Hematopoietic multipotent progenitor cell treated with erythropoietin and hydrocortisone succinate and interleukin-3 and kit ligand, for 15 days (in vitro differentiated cells): ENCODE measurements around the gene B3GLCT.
"Not testable (repeated sequence)": the region's sequence is repeated elsewhere in the genome, so short reads cannot be mapped to it uniquely, and the experiment has no call there.

Experiments
- DNase-seq: peaks from one replicate; pipeline ENCODE4 v3.0.0-alpha.2; 2015; ENCODE audit warnings: low spot score

B3GLCT gene

DNA sequence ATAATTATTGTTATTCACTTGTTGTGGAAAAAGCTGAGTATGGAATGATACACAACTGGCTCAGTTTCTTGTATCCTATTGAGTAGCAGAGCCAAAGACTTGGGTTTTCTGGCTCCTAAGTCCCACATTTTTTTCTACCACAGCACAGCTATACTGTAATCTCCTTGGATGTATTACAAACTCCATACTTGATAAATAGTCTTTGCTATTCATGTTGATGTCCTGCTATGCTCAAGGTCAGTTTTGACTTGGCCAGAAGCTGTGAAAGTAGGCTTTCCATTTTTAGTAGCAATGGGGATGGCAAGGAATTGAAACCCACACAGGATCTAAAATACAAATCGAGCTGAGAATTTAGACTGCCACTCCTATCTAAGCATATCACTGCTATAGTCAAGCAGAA, 79.1 kb downstream of the B3GLCT start:
- no peak for DNase-seq

DNA sequence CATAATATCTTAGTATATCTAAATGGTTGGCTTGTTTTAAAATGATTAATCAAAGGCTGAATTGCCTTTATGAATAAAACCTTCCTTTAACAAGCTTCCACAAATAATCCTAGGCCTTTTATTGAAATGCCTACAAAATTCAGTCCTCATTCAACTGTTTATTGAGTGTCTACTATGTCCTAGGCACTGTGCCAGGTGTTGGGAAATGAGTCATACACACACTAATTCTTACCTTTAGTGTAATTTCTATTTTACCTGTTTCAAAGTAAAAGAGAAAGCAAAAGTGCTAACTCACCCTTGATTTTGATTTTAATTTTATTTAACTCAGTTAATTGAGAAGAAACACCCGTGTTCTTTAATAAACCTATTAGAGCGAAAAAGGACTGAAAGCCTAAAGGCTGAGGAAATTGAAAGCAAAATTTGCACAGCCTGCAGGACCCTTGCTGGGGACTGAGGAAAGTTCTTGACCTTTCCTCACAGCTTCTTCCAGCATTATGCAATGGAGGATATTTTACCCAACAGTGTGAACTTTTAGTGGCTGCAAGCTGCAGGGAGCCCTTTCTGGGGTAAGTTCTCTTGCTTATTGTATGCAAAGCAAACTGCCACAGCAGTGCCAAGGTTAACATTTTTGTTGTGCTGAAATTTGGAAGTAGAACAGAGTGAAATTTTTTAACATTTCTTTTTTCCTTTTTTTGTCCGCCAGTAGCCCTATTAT, 83.1 kb downstream of the B3GLCT start:
- no peak for DNase-seq

DNA sequence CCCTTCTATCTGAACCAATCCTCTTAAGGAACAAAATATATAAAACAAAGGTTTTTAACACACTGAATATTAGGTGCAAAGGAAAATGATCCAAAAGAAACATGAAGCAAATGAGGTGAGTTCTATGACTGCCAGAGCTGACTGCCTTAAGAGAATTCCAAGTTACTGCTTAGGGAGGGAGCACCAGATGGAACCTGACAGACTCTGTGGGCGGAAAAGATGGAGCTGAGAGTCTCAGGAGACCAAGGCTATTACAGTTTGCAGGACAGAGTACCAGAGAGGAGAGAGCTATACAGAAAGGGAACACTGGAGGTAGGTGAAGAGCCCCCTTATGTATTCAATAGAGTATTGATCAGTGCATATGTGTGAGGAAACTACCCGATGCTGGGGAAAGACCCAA, 87.2 kb downstream of the B3GLCT start:
- DNase-seq, result no peak

DNA sequence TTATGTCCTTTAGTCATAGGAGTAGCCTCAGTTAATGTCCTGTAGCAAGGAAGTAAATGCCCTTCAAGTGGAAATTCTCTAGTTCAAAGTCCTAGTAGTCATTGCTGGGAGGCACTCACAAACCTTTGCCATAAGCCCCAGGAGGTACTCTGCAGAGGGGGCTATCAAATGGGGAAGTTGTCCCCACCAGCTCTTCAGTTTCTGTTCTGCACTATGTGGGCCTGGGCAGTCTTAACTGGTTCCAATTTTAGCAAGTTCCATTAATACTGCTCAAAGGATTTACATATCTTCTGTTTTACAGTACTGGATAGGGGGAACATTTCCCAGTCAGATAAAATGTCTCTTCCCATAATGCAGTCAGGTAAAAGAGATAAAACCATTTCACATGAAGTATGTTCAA, 101.3 kb downstream of the B3GLCT start:
- DNase-seq, result no peak

DNA sequence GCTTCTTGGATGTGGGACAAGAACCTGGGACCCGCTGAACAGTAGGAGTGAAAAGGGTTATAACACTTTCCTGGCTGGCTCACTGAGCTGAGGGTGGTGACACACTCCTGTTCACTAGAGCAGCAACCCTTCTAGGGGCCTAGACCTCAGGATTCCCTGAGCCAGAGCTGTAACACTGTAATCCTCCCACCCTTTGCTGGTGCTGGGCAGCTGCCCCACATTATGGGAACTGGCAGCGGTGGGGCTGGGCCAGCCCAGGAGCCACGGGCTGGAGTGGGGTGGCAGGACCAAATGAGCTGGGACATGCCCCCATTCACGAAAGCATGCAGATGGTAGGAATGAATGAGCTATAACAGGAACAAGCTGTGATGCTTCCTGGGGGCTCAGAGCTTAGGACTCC, 110.6 kb downstream of the B3GLCT start:
- DNase-seq, result no peak

DNA sequence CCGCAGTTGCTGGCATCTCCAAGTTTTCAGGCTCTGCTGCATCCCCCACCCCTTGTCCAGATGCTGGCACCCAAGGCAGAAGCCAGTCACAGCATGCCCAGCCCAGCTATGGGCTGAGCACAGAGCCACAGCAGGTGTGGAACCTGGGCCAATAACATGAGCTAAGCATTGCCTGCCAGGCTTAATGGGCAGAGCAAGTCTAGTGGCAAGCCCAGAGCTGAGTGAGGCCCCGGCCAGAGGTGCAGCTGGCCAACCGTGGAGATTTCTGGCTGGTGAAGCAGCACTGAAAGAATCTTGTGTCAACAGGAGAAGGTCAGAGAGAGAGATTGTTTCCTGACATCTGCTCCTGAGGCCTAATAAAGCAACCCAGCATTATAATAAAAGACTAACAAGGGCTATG, 111.0 kb downstream of the B3GLCT start:
- DNase-seq, result no peak

DNA sequence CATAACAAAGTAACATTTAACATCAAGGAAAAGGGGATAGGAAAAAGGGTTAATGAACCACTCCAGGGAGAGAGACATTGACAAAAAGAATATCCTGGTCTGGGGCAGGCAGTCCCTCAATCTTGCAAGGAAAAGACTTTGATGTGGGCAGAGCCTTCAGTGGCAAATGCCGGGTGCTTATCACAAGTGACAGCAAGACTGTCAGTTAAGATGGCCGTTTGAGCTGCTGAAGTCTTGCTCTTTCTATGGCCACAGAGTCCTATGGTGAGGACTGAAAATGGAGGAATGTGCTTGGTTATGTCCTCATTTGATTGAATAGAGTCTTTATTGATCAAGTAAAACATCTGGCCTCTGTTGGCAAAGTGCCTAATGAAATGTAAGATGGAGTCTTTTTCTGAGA, 112.1 kb downstream of the B3GLCT start:
- peak; percentile 40 for DNase-seq

DNA sequence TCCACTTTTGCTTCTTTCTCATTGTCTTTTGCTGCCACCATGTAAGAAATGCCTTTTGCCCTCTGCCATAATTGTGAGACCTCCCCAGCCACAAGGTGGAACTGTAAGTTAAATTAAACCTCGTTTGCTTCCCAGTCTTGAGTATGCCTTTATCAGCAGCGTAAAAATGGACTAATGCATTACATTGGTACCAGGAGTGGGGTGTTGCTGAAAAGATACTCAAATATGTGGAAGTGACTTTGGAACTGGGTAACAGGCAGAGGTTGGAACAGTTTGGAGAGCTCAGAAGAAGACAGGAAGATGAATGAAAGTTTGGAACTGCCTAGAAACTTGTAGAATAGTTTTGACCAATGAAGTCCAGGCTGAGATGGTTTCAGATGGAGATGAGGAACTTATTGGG, 115.2 kb downstream of the B3GLCT start:
- DNase-seq, result no peak

DNA sequence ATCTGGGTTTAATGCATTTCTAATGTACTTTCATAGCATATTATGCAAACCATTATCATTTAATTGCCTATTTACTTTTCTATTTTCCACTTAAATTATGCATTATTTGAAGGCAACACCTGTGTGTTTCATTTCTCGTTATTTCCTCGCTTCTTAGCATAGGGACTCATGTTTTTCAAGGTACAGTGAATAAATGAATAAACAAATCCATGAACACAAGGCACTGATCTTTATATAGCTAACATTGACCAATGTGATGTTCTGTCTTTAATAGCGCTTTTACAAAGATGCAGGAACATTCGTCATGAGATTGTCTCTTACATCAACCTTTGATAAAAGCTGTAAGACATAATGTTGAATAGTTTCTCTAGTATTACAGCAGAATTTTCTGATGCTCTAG, 121.2 kb downstream of the B3GLCT start:
- no peak for DNase-seq

DNA sequence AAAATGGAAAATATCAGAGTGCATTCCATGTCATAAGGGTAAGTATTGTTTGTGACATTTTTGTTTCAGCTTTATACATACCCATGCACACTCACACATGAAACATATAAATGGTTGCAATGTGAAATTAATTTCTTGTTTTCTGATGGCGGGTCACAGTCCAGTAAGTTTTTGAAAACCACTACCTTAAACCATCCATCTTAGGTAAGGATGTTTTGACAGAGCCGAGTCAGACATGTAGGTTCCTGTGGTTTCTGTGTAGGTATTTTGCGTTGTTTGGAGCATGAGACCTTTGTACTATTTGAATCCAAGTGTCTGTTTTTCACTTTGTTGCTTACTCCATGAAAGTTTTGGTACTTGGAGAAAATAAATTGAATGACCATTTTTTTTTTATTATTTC, 121.7 kb downstream of the B3GLCT start:
- no peak for DNase-seq

DNA sequence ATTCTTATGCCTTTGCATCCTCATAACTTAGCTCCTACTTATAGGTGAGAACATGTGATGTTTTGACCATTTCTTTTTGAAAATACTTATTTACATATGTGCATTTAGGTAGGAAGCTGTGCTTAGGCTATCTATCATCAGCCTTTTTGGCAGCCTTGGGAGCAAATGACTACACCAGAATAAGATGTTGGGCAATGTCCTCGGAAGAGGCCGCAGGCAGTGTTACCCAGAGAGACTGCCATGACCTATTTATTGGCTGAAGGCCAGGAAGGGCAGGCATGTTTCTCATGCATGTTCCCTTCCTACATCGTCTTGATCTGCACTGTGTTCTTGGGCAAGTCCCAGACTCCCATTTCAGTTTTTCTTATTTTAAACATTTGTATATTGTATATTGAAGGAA, 122.3 kb downstream of the B3GLCT start:
- DNase-seq, result peak; percentile 4

DNA sequence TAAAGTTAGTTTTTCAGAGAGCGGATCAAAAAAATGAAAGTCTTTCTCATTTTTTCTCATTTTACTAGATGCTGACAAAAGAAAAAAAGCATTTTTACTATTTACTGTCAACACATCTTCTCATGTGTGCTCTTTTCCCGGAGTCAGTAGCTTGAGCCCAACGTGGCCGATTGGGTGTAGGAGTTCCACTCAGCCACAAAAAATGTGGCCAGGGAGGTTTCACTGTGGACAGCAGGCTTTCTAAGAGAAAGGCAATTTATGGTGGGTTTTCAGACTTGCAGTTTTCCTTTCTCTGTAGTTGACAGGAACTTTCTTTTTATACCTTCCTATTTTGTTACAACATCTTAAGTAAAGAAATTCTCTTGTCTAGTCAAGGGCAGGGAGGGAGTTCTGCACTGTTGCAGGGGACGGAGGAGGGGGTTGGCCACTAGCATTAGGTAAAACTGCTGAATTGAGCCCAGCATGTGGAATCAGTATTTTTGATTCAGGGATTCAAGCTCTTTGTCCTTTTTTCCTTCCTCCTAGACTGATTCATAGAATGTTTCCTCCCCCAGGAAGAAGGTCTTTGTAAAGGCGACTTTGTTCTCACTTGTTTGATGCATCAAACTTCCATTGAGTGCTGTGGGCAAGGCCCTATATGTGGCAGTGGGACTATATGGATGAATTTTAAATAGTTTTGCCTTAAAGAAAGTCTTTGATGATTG, 123.1 kb downstream of the B3GLCT start:
- no peak for DNase-seq

DNA sequence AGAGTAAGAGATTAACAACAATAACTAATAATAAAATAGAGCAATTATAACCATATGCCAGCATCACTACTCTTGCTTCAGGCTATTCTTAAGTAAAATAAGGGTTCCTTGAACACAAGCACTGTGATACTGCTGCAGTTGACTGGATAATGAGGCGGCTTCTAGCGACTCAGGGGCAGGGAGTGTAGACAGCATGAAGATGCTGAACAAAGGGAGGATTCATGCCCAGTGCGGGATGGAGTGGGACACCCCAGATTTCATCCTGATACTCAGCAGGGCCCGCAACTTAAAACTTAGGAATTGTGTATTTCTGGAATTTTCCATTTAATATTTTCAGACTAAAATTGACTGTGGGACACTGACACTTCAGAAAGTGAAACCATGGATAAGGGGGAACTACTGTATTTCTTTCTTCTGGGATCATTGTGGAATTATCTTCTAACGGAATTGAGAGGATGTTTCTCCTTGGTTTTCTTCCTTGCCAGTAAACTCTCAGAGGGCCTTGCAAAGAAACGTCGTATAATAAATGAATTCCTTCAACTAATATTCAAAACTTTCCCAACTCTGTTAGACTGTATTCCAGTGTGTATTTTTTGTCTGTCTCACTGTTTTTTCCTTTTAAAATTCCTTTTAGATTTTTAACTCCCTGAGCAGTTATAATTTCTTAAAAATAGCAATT, 127.5 kb downstream of the B3GLCT start:
- DNase-seq, result no peak

DNA sequence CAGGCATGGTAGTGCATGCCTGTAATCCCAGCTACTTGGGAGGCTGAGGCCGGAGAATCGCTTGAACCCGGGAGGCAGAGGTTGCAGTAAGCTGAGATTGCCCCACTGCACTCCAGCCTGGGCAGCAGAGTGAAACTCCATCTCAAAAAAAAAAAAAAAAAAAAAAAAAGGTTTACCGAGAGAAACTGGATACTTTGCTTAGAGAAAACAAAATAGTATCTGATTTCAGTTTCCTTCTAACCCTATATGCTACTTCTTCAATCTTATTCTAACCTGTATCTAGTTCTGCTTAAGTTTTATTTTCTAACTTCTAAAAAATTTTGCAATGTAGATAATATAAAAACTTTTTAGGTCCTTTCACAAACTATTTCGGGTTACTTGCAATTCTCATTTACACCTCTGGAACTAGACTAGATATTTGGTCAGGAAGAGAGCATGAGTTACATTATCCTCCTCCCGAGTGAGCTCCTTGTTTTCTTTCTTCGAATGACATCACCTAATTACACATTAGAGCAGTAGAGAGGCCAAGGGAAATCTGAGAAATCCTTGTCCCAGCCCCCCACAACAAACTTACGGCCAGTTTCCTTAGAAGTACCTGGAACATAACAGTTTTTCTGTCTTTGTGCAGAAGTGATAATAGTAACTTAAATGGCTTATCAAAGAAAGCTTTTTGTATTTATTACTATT, 128.9 kb downstream of the B3GLCT start:
- DNase-seq, result no peak

DNA sequence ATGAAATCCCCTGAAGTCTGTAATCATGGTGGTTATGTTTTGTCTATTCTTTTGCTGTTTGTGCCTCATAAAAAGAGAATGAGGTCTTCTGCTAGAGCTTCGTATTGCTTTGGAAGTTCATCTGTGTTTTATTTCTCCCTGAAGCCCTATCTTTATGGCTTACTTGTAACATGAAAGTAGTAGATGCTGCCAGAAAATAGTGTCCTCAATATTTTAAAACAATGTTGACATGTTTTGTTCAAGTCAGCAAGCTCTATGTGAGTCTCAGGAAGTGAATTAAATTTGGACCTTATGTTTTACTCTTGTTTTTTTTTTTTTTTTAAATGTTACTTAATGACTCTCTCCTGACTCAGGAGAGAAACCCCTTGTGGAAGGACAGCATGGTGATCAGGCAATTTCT, 130.5 kb downstream of the B3GLCT start:
- no peak for DNase-seq

DNA sequence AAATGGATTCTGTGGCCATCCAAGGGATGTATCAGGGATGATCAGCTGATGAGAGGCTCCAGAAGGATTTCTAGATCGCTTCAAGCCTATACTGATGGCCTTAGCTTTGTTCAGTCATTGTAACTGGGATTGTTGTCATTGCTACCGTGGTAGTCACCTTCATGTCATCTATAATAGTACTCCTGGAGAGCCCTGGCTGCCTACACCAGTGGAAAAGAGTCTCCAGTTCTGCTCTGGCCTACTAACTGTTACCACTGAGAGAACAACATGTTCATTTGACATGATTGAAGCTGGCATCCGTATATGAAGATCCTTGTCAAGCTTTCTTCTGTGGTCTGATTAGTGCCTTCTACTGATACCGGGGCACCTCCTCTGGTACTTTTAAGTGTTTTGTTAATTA, 131.3 kb downstream of the B3GLCT start:
- no peak for DNase-seq

DNA sequence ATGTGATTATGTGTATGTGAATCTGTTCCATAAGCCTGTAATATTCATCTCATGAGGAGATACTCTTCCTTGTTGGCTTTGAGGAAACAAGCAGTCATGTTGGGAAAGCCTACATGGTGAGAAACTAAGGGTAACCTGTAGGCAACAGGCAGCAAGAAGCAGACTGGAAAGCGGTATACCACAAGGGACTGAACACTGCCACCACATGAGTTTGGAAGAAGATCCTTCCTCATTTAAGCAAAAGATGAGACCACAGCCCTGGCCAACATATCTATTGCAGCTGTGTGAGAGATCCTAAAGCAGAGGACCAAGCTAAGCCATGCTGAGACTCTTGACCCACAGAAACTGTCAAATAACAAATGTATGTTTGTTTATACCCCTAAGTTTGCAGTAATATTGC, 134.8 kb downstream of the B3GLCT start:
- DNase-seq, result no peak

DNA sequence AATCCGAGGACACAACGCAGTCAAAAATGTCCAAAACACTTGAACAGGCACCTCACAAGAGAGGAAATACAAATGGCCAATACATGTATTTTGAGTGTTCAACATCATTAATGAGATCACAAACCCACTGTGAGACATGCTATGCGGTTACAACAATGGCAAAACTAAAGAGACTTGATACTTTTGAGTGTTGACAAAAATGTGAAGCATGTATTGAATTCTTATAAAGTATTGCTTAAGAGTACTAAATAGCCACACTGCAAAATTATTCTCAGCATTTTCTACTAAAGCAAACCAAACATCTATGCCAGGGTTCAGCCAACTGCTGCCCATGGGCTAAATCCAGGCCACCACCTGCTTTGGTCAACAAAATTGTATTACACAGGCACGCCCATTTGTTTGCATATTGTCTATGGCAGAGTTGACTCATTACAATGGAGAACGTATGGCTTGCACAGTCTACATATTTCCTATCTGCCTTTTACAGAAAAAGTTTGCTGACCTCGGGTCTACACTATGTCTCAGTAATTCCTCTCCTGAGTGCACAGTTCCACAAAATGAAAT, 135.3 kb downstream of the B3GLCT start:
- DNase-seq, result no peak

DNA sequence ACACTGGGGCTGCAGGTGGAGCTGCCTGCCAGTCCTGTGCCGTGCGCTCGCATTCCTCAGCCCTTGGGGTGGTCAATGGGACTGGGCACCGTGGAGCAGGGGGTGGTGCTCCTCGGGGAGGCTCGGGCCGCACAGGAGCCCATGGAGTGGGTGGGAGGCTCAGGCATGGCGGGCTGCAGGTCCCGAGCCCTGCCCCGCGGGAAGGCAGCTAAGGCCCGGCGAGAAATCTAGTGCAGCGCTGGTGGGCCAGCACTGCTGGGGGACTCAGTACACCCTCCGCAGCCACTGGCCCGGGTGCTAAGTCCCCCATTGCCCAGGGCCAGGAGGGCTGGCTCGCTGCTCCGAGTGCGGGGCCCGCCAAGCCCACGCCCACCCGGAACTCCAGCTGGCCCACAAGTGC, 139.8 kb downstream of the B3GLCT start:
- DNase-seq, result not testable (repeated sequence)

DNA sequence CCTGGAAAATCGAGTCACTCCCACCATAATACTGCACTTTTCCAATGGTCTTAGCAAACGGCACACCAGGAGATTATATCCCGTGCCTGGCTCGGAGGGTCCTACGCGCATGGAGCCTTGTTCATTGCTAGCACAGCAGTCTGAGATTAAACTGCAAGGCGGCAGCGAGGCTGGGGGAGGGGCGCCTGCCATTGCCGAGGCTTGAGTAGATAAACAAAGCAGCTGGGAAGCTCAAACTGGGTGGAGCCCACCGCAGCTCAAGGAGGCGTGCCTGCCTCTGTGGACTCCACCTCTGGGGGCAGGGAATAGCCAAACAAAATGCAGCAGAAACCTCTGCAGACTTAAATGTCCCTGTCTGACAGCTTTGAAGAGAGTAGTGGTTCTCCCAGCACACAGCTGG, 141.1 kb downstream of the B3GLCT start:
- DNase-seq, result not testable (repeated sequence)

DNA sequence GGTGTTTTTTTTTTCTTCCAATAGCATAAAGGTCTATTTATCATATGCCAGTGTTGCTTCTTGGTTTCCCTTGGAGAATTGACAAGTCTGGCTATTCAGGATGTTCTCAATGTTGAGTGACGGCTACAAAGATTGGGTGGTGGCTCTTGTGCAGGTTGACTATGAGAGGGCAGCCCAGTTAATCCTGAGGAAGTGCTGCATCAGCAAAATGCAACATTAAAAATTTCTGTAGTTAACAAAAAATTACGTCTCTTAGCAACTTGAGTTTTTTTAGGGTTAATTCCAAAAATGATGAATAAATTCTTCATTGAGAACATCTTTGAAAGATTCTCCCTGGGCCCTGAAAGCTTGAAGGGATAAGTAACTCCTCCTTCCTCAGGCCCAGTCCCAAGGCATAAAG, 147.1 kb downstream of the B3GLCT start:
- no peak for DNase-seq

DNA sequence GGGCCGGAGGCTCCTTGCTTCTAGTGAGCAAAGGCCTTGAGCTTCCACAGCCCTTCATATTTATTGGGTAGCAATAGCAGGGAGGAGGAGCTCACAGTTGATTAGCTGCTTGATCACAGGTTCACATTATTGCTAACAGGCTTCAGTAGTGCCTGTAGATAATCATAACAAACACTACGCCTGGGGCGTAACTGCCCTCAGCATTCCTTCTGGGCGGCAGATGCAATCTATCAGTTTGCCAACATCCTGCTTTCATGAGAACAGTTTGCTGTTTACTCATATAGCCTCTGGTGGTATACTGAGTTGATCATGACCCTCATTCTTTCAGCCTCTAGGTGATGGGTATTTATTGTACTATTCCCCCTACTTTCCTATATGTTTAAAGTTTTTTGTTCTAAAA, 149.4 kb downstream of the B3GLCT start:
- DNase-seq, result no peak

DNA sequence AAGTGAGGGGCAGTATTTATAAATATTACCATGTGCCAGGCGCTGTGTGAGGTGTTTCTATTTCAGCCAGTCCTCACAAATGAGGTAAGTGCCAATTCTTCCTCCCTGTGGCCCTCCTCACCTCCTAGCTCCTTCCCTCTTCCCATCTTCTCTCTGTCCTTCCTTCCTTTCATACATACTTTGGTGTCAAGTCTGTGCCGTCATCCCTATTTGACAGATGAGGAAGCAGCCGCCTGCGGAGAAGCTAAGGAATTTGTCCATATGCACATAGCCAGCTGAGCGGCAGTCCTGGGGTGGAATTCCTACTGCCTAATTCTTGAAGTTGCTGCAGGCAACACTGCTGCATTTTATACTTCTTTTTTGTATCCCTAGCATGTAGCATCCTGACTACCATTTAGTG, 150.8 kb downstream of the B3GLCT start:
- DNase-seq, result no peak
